PFSK-1 (cell line): ENCODE measurements around the gene CAMTA1.

Experiments used
- FOXP2 ChIP-seq: optimal IDR thresholded peaks from 2 replicates; pipeline ENCODE3; 2011; ENCODE audit warnings: borderline replicate concordance, control low read depth, inconsistent platforms; ENCODE audit not compliant: insufficient read depth; ENCODE audit errors: extremely low read length, extremely low read depth
- POLR2AphosphoS5 ChIP-seq: IDR thresholded peaks from 2 replicates; pipeline ENCODE4 v1.6.1; 2012; ENCODE audit warnings: low read depth, mild to moderate bottlenecking, control low read depth, low read length, moderate library complexity
- SIN3A ChIP-seq: IDR thresholded peaks from 2 replicates; pipeline ENCODE4 v1.6.1; 2012; ENCODE audit warnings: mild to moderate bottlenecking, low read length, moderate library complexity, borderline replicate concordance; ENCODE audit not compliant: insufficient read depth
- TAF1 ChIP-seq: IDR thresholded peaks from 2 replicates; pipeline ENCODE4 v1.6.1; 2012; ENCODE audit warnings: low read length, control low read depth, borderline replicate concordance; ENCODE audit not compliant: insufficient read depth
- TF ChIP-seq, protein P1 (sequence below), 2 experiments: IDR thresholded peaks; 2 replicates each; pipeline versions ENCODE4 v1.6.1 to v1.8.0; 2011 to 2012; ENCODE audit warnings: low read depth in 2 of 2, low read length in 2 of 2, control low read depth in 1 of 2, inconsistent platforms in 1 of 2, mild to moderate bottlenecking in 1 of 2, moderate library complexity in 1 of 2; ENCODE audit not compliant: insufficient read depth in 1 of 2

Gene CAMTA1

DNA sequence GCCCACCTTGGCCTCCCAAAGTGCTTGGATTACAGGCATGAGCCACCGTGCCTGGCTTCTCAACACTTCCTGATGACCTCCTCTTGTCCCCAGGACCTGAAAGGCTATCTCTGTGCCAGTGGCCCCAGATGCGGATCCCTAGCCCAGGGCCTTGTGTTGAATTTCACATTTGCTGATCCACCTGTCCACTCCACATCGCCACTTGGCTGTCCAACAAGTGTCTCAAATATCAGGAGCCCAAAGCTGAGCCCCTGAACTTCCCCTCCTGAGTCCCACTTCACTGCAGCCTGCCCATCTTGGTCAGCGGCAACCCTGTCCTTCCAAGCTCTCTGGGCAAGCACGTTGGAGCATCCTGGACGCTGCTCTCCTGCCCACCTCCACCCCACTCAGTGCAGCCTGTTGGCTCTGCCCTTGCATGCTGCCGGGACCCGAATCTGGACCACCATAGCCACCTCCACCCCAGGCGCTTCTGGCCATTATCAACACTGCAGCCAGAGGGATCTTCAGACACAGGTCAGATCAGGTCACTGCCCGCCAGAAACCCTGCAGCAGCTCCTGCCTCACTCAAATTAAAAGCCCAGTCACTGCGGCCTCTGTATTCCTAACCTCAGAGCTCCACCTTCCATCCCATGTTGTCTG, 633.3 kb downstream of the CAMTA1 start:
- TF ChIP-seq POLR2AphosphoS5 (no peak), FOXP2 (no peak), TAF1 (no peak), SIN3A (no peak)
- TF ChIP-seq, protein P1, sequence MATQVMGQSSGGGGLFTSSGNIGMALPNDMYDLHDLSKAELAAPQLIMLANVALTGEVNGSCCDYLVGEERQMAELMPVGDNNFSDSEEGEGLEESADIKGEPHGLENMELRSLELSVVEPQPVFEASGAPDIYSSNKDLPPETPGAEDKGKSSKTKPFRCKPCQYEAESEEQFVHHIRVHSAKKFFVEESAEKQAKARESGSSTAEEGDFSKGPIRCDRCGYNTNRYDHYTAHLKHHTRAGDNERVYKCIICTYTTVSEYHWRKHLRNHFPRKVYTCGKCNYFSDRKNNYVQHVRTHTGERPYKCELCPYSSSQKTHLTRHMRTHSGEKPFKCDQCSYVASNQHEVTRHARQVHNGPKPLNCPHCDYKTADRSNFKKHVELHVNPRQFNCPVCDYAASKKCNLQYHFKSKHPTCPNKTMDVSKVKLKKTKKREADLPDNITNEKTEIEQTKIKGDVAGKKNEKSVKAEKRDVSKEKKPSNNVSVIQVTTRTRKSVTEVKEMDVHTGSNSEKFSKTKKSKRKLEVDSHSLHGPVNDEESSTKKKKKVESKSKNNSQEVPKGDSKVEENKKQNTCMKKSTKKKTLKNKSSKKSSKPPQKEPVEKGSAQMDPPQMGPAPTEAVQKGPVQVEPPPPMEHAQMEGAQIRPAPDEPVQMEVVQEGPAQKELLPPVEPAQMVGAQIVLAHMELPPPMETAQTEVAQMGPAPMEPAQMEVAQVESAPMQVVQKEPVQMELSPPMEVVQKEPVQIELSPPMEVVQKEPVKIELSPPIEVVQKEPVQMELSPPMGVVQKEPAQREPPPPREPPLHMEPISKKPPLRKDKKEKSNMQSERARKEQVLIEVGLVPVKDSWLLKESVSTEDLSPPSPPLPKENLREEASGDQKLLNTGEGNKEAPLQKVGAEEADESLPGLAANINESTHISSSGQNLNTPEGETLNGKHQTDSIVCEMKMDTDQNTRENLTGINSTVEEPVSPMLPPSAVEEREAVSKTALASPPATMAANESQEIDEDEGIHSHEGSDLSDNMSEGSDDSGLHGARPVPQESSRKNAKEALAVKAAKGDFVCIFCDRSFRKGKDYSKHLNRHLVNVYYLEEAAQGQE (IDR thresholded peaks at IDR 0.05; ENCODE audit: insufficient read depth in 1 of 2, low read depth in 2 of 2, low read length in 2 of 2) = no peak

DNA sequence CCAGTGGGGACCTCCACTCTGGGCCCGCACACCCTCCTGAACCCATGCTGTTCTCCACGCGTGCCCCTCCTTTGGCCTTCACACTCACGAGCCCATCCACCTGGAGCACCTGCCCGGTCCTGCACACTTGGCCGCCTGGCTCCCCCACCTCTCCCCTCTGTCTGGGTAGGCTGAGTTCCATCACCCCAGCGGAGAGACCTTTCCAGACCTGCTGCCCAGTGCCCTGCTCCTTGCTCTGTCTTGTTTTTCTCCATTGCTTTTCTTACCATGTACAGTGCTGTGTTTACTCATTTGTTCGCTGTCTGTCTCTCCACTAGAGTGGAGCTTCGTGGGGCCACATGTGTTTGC, 634.8 kb downstream of the CAMTA1 start:
- TF ChIP-seq TAF1 = no peak
- TF ChIP-seq FOXP2 = no peak
- TF ChIP-seq, protein P1 (IDR thresholded peaks at IDR 0.05; ENCODE audit: insufficient read depth in 1 of 2, low read depth in 2 of 2, low read length in 2 of 2) = no peak
- no peak for TF ChIP-seq POLR2AphosphoS5
- TF ChIP-seq SIN3A = no peak

DNA sequence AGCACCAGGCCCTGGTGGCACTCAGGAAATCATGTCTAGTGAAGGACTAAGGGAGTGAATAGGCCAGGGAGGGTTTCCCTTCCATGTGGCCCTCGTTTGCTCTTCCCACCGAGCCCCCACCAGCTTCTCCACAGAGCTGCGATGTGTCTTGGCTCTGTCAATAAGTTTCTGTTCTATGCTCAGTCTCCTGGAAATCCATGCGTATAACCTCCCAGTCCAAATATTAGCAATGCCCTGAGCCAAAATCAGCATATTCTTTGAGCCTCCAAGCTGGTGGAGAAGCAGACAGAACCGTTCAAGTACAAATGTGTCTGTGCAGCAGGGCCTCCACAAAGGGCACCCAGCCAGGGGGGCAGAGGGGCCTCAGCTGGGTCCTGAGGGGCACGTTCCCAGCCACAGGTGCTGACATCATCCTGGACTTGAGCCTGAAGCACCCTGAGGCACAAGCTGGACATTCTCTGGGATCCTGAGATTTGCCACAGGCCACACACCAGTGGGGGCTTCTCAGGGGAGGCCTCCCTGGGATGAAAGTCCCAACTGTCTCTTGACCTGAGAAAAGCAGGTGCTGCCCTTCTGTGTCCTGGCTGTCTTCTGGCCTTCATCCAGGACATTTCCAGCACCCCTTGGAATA, 635.3 kb downstream of the CAMTA1 start:
- TF ChIP-seq, protein P1 (IDR thresholded peaks at IDR 0.05; ENCODE audit: insufficient read depth in 1 of 2, low read depth in 2 of 2, low read length in 2 of 2) = no peak
- TF ChIP-seq SIN3A (no peak), FOXP2 (no peak), POLR2AphosphoS5 (no peak), TAF1 (no peak)

DNA sequence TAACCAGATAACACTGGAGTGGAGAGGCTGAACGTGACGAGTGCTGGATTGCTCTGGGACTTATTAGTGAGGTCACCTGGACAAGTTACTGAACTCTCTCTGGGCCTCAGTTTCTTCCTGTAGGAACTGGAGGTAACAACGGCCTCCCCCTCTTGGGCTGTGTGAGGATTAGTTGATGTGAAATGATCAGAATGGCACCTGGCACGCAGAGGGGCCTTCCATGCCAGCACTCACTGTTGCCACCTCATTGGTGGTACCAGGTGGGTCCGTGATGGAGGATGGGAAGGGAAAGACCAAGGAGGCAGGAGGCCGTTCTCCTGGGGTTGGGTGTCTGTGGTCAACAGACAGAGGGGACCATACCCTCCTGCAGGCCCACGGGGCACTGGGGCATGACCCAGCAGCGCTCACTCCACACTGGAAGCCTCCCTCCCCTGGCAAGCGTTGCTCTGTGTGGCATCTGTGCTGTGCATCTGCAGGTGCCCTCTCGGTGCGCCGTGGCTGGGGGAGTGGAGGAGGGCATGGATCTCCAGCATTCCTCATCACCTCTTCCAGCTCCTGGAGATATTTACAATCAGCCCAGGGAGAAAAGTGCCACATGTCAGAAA, 636.3 kb downstream of the CAMTA1 start:
- TF ChIP-seq, protein P1 (IDR thresholded peaks at IDR 0.05; ENCODE audit: insufficient read depth in 1 of 2, low read depth in 2 of 2, low read length in 2 of 2) = no peak
- TF ChIP-seq FOXP2 = no peak
- TF ChIP-seq POLR2AphosphoS5 = no peak
- TF ChIP-seq SIN3A = no peak
- TF ChIP-seq TAF1 = no peak
